ENCODE measurements around the gene ESYT1. TPM values are rescaled to one million over a fixed set of nuclear protein-coding genes. Genes with fewer than 3 reads are reported as not detected.

Gene ESYT1
- total RNA-seq, 6 experiments from 2014 or later: 136 to 174 (median 151) TPM

- DNase-seq: no peak
- H3K4me3 Mint-ChIP-seq: no peak overlapping the region
- H3K4me1 Mint-ChIP-seq (ENCODE audit: low read depth): peaks cover 21% of the 10 kb centered on the region
- no peak for TF ChIP-seq CTCF (IDR thresholded peaks at IDR 0.05)
- peaks cover 10% of the 10 kb centered on the region; the same call in 1 of the 2 replicates for H3K36me3 Mint-ChIP-seq (ENCODE audit: low read depth)
- no peaks in the 10 kb centered on the region for H3K9me3 Mint-ChIP-seq
- peaks cover 18% of the 10 kb centered on the region for H3K27me3 Mint-ChIP-seq (ENCODE audit: insufficient read depth)
- no peak overlapping the region for H3K27ac Mint-ChIP-seq
These were observed 27.0 kb upstream of the ESYT1 start for GRCh38 chr12:56101045-56101444.

DNA sequence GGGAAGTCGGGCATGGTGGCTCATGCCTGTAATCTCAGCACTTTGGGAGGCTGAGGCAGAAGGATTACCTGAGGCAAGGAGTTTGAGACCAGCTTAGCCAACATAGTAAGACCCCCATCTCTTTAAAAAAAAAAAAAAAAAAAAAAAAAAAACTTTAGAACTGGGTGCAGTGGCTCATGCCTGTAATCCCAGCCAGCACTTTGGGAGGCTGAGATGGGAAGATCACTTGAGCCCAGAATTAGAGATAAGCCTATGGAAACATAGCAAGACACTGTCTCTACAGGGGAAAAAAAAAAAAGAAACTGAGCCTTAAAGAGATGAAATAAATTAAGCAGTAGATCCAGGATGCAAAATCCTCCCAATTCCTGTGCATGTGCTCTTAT lies 25.4 kb upstream of the ESYT1 start:
- Mint-ChIP-seq H3K4me1 (ENCODE audit: low read depth) (peaks cover 34% of the 10 kb centered on the region), H3K27ac (no peak overlapping the region), H3K9me3 (no peaks in the 10 kb centered on the region), H3K36me3 (ENCODE audit: low read depth) (peaks cover 22% of the 10 kb centered on the region), H3K4me3 (no peak overlapping the region), H3K27me3 (ENCODE audit: insufficient read depth) (peaks cover 10% of the 10 kb centered on the region)
- TF ChIP-seq CTCF (IDR thresholded peaks at IDR 0.05): no peak
- no peak for DNase-seq

DNA sequence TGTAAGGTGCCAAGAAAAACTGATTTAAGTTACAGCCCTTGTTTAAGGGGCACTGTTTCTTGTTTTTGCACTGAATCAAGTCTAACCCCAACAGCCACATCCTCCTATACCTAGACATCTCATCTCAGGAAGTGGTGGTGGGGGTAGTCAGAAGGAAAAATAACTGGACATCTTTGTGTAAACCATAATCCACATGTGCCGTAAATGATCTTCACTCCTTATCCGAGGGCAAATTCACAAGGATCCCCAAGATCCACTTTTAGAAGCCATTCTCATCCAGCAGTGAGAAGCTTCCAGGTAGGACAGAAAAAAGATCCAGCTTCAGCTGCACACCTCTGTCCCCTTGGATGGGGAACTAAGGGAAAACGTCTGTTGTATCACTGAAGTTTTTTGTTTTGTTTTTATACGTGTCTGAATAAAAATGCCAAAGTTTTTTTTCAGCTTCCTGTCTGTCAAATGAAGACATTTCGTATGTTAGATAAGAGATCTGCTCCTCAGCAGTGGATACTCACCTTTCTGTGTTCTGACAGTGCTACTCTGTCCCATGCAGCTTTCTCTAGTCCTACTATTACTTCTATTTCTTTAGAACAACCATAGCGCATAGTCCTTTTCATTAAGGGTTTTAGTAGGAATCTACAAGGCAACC lies 24.9 kb upstream of the ESYT1 start:
- Mint-ChIP-seq H3K27ac (peak overlapping the region; percentile 94; the same call in 1 of the 2 replicates), H3K4me1 (ENCODE audit: low read depth) (peaks cover 34% of the 10 kb centered on the region), H3K27me3 (ENCODE audit: insufficient read depth) (peaks cover 7% of the 10 kb centered on the region), H3K4me3 (peak overlapping the region; percentile 97), H3K36me3 (ENCODE audit: low read depth) (peaks cover 26% of the 10 kb centered on the region), H3K9me3 (no peaks in the 10 kb centered on the region)
- TF ChIP-seq CTCF (IDR thresholded peaks at IDR 0.05): no peak
- no peak for DNase-seq

DNA sequence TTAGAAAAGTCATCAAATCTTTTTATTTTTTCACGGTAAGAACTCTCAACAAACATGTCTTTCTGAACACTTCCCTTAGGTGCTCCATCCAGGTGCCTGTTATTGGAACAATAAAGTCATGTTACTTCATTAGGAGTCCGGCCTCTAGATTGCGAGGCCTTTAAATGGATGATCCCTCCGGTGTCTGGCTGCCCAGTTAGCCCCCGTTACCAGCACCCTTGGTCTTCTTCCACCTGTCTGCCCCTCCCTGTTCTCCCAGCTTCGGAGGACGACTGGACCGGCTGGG lies 24.3 kb upstream of the ESYT1 start:
- Mint-ChIP-seq H3K4me1 (ENCODE audit: low read depth) (peaks cover 34% of the 10 kb centered on the region), H3K9me3 (no peaks in the 10 kb centered on the region), H3K36me3 (ENCODE audit: low read depth) (peaks cover 29% of the 10 kb centered on the region), H3K27me3 (ENCODE audit: insufficient read depth) (peaks cover 7% of the 10 kb centered on the region), H3K4me3 (peak overlapping the region; percentile 97), H3K27ac (peak overlapping the region; percentile 94)
- no peak for TF ChIP-seq CTCF (IDR thresholded peaks at IDR 0.05)
- no peak for DNase-seq

- Mint-ChIP-seq H3K27ac (peak within 1 kb of the TSS; percentile 94), H3K4me3 (peak within 1 kb of the TSS; percentile 97), H3K9me3 (no peaks in the 10 kb centered on the region), H3K36me3 (ENCODE audit: low read depth) (peaks cover 29% of the 10 kb centered on the region), H3K27me3 (ENCODE audit: insufficient read depth) (peaks cover 4% of the 10 kb centered on the region), H3K4me1 (ENCODE audit: low read depth) (peaks cover 34% of the 10 kb centered on the region)
- peak; percentile 99 for DNase-seq
- no peak for TF ChIP-seq CTCF (IDR thresholded peaks at IDR 0.05)
These were observed 23.8 kb upstream of the ESYT1 start, which contains the start of gene PA2G4 for GRCh38 chr12:56104109-56104814. PA2G4 (plus strand) TSS chr12:56104559; CDS start chr12:56104738, 179 bp downstream.
